ENCODE results near the gene ZNF892. TPM values are rescaled to one million over a fixed set of nuclear protein-coding genes. Genes with fewer than 3 reads are reported as not detected.

Gene ZNF892
- total and polyA plus RNA-seq, 2 of the 13 experiments (the other 11 are each of a cell fraction or from before 2014, with no cell fraction given) = not detected

DNA sequence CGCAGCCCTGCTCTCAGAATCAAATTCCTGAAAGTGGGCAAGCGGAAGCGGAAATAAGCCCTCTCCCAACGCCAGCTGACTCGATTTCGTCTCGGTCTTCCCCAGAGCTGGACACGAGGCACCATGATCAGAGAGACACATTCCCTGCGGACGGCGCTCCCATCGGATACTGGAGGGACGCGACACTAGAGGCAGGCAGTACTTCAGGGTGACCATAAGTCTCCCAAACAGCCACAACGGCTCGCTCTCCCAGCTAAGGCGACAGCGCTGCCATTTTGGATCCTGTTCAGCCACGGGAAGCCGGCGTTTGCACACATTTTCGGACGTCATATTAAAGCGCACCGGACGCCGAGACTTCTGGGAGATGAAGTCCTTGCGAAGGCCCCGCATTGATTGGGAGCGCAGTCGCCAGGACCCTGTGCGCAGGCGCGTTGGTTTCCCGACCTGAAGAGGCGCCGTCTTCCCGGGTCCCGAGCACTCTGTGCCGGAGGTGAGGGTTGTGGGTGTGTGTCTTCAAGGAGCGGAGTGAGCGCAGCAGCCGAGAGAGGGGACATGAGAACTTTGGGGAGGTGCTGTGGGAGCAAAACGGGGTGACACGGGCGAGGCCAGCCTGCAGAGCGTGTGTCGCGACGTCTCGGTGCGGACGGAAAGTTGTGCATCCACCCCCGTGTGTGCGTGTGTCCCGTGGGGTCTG lies 41.8 kb upstream of the ZNF892 start, which contains the start of gene ZNF2 (continued):
- TF ChIP-seq, protein P1, sequence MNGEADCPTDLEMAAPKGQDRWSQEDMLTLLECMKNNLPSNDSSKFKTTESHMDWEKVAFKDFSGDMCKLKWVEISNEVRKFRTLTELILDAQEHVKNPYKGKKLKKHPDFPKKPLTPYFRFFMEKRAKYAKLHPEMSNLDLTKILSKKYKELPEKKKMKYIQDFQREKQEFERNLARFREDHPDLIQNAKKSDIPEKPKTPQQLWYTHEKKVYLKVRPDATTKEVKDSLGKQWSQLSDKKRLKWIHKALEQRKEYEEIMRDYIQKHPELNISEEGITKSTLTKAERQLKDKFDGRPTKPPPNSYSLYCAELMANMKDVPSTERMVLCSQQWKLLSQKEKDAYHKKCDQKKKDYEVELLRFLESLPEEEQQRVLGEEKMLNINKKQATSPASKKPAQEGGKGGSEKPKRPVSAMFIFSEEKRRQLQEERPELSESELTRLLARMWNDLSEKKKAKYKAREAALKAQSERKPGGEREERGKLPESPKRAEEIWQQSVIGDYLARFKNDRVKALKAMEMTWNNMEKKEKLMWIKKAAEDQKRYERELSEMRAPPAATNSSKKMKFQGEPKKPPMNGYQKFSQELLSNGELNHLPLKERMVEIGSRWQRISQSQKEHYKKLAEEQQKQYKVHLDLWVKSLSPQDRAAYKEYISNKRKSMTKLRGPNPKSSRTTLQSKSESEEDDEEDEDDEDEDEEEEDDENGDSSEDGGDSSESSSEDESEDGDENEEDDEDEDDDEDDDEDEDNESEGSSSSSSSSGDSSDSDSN (CRISPR knock-in tag; IDR thresholded peaks at IDR 0.05) = peak; percentile 85
- peak; percentile 86 for TF ChIP-seq SMAD3 (CRISPR knock-in tag; IDR thresholded peaks at IDR 0.05)
- no peak for TF ChIP-seq ZNF17 (CRISPR knock-in tag; IDR thresholded peaks at IDR 0.05)
- no peak for TF ChIP-seq HNRNPK (IDR thresholded peaks at IDR 0.05; ENCODE audit: low read depth, low read length, poor library complexity, severe bottlenecking)
- 0 out of 2 replicates have a peak, but pooled peaks have one; percentile 42 for TF ChIP-seq TEAD2 (CRISPR knock-in tag; IDR thresholded peaks at IDR 0.05)
- TF ChIP-seq FOXJ3 (CRISPR knock-in tag; IDR thresholded peaks at IDR 0.05; ENCODE audit: borderline replicate concordance) = no peak
- peak; percentile 53 for TF ChIP-seq AGO2 (optimal IDR thresholded peaks at IDR 0.05; ENCODE audit: low read depth, low read length)
- peak; percentile 82; the same call in 1 of the 2 replicates for TF ChIP-seq LBX2 (CRISPR knock-in tag; IDR thresholded peaks at IDR 0.05; ENCODE audit: borderline replicate concordance)
- peak; percentile 35 for TF ChIP-seq ZNF407 (CRISPR knock-in tag; IDR thresholded peaks at IDR 0.05; ENCODE audit: not compliant biosample characterization)
- 0 out of 2 replicates have a peak, but pooled peaks have one; percentile 48 for TF ChIP-seq ZSCAN22 (CRISPR knock-in tag; IDR thresholded peaks at IDR 0.05)
- peak; percentile 91 for TF ChIP-seq ZNF274 (CRISPR knock-in tag; IDR thresholded peaks at IDR 0.05)
- 0 out of 2 replicates have a peak, but pooled peaks have one; percentile 22 for TF ChIP-seq ZNF639 (CRISPR knock-in tag; conservative IDR thresholded peaks at IDR 0.05)
- peak; percentile 78; the same call in 1 of the 2 replicates for TF ChIP-seq KDM5B (CRISPR knock-in tag; IDR thresholded peaks at IDR 0.05; ENCODE audit: borderline replicate concordance)
- no peak for TF ChIP-seq ZNF160 (CRISPR knock-in tag; IDR thresholded peaks at IDR 0.05)
- no peak for TF ChIP-seq ZFP41 (CRISPR knock-in tag; IDR thresholded peaks at IDR 0.05; ENCODE audit: borderline replicate concordance)
- 0 out of 2 replicates have a peak, but pooled peaks have one; percentile 11 for TF ChIP-seq ZNF367 (CRISPR knock-in tag; IDR thresholded peaks at IDR 0.05; ENCODE audit: borderline replicate concordance)
